Upper lobe of left lung (tissue), 4 donors: ENCODE results near the gene ASIC2.

ENCODE experiments used
- CTCF ChIP-seq, 6 experiments: fragments of 450-650 bp in 4 of 6; fragments of 200-600 bp in 2 of 6; sonication (generic) in 2 of 6; IDR thresholded peaks; one replicate each; pipeline ENCODE4 v1.5.1; 2016 to 2019; ENCODE audit warnings: antibody characterized with exemption in 6 of 6
- POLR2A ChIP-seq, 4 donors: fragments of 450-650 bp; IDR thresholded peaks; one replicate each; pipeline ENCODE4 v1.5.1; 2016 to 2017; ENCODE audit warnings: antibody characterized with exemption in 4 of 4, mild to moderate bottlenecking in 2 of 4
- POLR2AphosphoS5 ChIP-seq, 2 donors: sonication (generic); formaldehyde crosslinking; IDR thresholded peaks; one replicate each; pipeline ENCODE4 v1.5.1; 2017; ENCODE audit warnings: antibody characterized with exemption in 2 of 2

GRCh38 chr17:32976131-32976530 lies 317.0 kb downstream of the ASIC2 start:
- TF ChIP-seq CTCF (IDR thresholded peaks at IDR 0.05) (no peak), POLR2AphosphoS5 (IDR thresholded peaks at IDR 0.05) (no peak), POLR2A (IDR thresholded peaks at IDR 0.05) (no peak)
